T-helper 2 cell treated with Interferon-gamma antibody and Interleukin-4, amounts not matched to agents 5 μg/mL and 100 μg/mL, for 36 hours (primary cell): ENCODE results near the gene CARD9.
"Not testable (repeated sequence)": the region's sequence is repeated elsewhere in the genome, so short reads cannot be mapped to it uniquely, and the experiment has no call there.

ENCODE experiments used
- DNase-seq: peaks from one replicate; pipeline ENCODE4 v3.0.0; 2021; ENCODE audit warnings: low spot score
- H3K27ac Mint-ChIP-seq: one replicate; pipeline ENCODE4 v1.8.0; 2021; ENCODE audit warnings: mild to moderate bottlenecking, mixed read lengths
- H3K27me3 Mint-ChIP-seq: one replicate; pipeline ENCODE4 v1.8.0; 2021; ENCODE audit warnings: low read depth, mixed read lengths
- H3K36me3 Mint-ChIP-seq: one replicate; pipeline ENCODE4 v1.8.0; 2021; ENCODE audit warnings: low read depth, mixed read lengths
- H3K4me1 Mint-ChIP-seq: one replicate; pipeline ENCODE4 v1.8.0; 2021; ENCODE audit warnings: low read depth, mixed read lengths
- H3K4me3 Mint-ChIP-seq: one replicate; pipeline ENCODE4 v1.8.0; 2022; ENCODE audit warnings: mild to moderate bottlenecking, moderate library complexity, mixed read lengths
- H3K9me3 Mint-ChIP-seq: one replicate; pipeline ENCODE4 v1.8.0; 2021; ENCODE audit warnings: mixed read lengths

CARD9 gene

DNA sequence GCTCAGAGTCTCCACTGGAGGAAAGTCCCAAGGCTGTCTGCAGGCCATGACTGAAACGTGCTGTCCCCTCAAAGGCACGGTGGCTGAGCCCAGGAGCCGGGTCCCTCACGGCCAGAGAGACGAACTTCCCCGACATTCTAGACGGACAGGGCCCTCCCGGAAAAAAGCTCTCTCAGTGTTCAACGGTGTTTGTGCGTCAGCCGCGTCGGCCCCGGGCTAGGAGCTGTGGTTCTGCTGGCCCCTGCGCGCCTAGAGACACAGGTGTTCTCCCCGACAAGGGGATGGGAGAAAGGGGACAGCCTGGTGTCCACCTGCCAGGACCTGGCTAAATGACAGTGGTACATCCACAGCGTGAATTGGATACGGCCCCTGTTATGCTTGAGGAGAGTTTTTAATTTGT is 51.9 kb downstream of the CARD9 start:
- no peaks in the 10 kb centered on the region for H3K4me1 Mint-ChIP-seq

DNA sequence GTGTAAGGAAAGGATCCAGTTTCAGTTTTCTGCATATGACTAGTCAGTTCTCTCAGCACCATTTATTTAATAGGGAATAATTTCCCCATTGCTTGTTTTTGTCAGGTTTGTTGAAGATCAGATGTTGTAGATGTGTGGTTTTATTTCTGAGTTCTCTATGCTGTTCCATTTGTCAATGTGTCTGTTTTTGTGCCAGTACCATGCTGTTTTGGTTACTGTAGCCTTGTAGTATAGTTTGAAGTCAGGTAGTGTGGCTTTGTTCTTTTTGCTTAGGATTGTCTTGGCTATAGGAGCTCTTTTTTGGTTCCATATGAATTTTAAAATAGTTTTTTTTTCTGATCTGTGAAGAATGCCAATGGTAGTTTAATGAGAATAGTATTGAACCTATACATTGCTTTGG is 52.5 kb downstream of the CARD9 start:
- H3K9me3 Mint-ChIP-seq, H3K27me3 Mint-ChIP-seq, H3K36me3 Mint-ChIP-seq: not testable (repeated sequence)

More for the DNA sequence above, 51.9 kb downstream of the CARD9 start:
- no peaks in the 10 kb centered on the region for H3K36me3 Mint-ChIP-seq
- no peak overlapping the region for H3K4me3 Mint-ChIP-seq
- peaks cover under 1% of the 10 kb centered on the region for H3K9me3 Mint-ChIP-seq
- no peak overlapping the region for H3K27ac Mint-ChIP-seq
- no peaks in the 10 kb centered on the region for H3K27me3 Mint-ChIP-seq
- DNase-seq, result no peak

GRCh38 chr9:136319955-136320354 is 53.5 kb downstream of the CARD9 start:
- H3K9me3 Mint-ChIP-seq, result peaks cover 17% of the 10 kb centered on the region
- H3K4me1 Mint-ChIP-seq, DNase-seq, H3K4me3 Mint-ChIP-seq, H3K27me3 Mint-ChIP-seq, H3K36me3 Mint-ChIP-seq, H3K27ac Mint-ChIP-seq: not testable (repeated sequence)

More for the DNA sequence above, 52.5 kb downstream of the CARD9 start:
- not testable (repeated sequence) for H3K4me3 Mint-ChIP-seq, H3K27ac Mint-ChIP-seq, DNase-seq, H3K4me1 Mint-ChIP-seq

- H3K4me3 Mint-ChIP-seq, H3K27me3 Mint-ChIP-seq, H3K27ac Mint-ChIP-seq, H3K36me3 Mint-ChIP-seq, H3K4me1 Mint-ChIP-seq, DNase-seq: not testable (repeated sequence)
- H3K9me3 Mint-ChIP-seq, result peaks cover 23% of the 10 kb centered on the region
These were observed 54.2 kb downstream of the CARD9 start for GRCh38 chr9:136319244-136319643.

- no peak for DNase-seq
- H3K9me3 Mint-ChIP-seq, result peaks cover 23% of the 10 kb centered on the region
- H3K4me1 Mint-ChIP-seq, result no peaks in the 10 kb centered on the region
- H3K27me3 Mint-ChIP-seq, result peaks cover 2% of the 10 kb centered on the region
- no peak overlapping the region for H3K27ac Mint-ChIP-seq
- no peak overlapping the region for H3K4me3 Mint-ChIP-seq
- no peaks in the 10 kb centered on the region for H3K36me3 Mint-ChIP-seq
These were observed 54.7 kb downstream of the CARD9 start for GRCh38 chr9:136318776-136319241.

DNA sequence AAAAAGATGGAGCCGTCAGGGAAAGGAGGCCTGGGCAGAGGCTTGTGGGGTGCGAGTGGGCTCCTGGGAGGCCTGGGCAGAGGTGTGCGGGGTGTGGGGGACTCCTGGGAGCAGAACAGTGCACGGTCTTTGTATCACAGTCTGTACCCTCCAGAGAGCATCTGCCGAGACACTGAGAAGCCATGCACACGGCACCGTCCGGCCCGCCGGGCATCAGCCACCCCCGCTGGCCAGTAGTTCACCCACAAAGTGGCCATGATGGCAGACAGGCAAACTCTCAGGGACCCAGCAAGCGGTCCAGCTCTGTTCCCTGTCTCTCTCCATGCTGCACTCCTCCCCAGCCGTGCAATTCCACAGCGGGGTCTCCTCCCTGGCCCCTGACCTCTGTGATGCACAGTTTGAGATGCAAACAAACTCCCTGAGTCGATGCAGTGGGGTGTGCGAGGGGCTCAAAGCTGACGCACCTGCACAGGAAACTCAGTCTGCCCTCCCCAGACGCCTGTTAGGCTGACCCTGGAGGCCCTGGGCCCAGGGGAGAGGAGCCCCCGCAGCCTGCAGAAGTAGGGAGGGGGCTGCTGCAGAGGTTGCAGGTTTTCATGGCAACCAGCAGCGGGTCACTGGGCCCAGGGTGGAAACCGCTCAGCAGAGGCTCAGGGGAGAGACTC is 55.2 kb downstream of the CARD9 start:
- Mint-ChIP-seq H3K27me3 (peaks cover 2% of the 10 kb centered on the region), H3K36me3 (no peaks in the 10 kb centered on the region), H3K9me3 (peaks cover 23% of the 10 kb centered on the region), H3K4me3 (no peak overlapping the region), H3K4me1 (no peaks in the 10 kb centered on the region), H3K27ac (no peak overlapping the region)
- DNase-seq, result no peak

DNA sequence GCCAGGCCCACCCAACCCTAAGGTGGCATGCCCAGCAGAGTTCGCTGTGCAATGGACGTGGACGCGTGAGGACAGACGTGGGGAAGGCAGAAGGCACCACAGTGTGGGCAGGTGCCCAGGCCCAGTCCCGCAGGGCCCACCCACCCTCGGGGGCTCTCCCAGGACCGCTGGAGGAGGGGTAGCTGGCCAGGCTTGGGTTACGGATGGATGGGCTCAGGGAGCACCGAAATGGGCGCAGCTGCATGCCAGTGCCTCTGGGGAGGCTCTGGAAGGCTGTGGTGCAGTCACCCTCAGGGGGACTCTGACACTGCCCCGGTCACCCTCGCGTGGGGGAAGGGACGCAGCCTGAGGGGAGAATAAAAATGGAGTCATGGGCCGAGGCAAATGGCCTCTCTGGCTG is 55.8 kb downstream of the CARD9 start:
- Mint-ChIP-seq H3K4me1 (no peaks in the 10 kb centered on the region), H3K4me3 (no peak overlapping the region), H3K27me3 (peaks cover 2% of the 10 kb centered on the region), H3K9me3 (peaks cover 23% of the 10 kb centered on the region), H3K27ac (no peak overlapping the region), H3K36me3 (no peaks in the 10 kb centered on the region)
- no peak for DNase-seq

- Mint-ChIP-seq H3K4me1 (no peaks in the 10 kb centered on the region), H3K4me3 (no peak overlapping the region)
These were observed 56.4 kb downstream of the CARD9 start for GRCh38 chr9:136316896-136317676.

GRCh38 chr9:136316271-136316751 is 57.2 kb downstream of the CARD9 start:
- no peaks in the 10 kb centered on the region for H3K4me1 Mint-ChIP-seq
- peak overlapping the region; percentile 23 for H3K27ac Mint-ChIP-seq
- no peak overlapping the region for H3K4me3 Mint-ChIP-seq
- peaks cover 23% of the 10 kb centered on the region for H3K9me3 Mint-ChIP-seq
- H3K27me3 Mint-ChIP-seq, result peaks cover 2% of the 10 kb centered on the region
- H3K36me3 Mint-ChIP-seq, result no peaks in the 10 kb centered on the region
- DNase-seq, result no peak

More at GRCh38 chr9:136316896-136317676, 56.4 kb downstream of the CARD9 start:
- Mint-ChIP-seq H3K9me3 (peaks cover 23% of the 10 kb centered on the region), H3K27me3 (peaks cover 2% of the 10 kb centered on the region), H3K36me3 (no peaks in the 10 kb centered on the region), H3K27ac (no peak overlapping the region)
- DNase-seq, result no peak

GRCh38 chr9:136314944-136315343 is 58.5 kb downstream of the CARD9 start:
- Mint-ChIP-seq H3K36me3 (no peaks in the 10 kb centered on the region), H3K27me3 (peaks cover 2% of the 10 kb centered on the region), H3K9me3 (peaks cover 23% of the 10 kb centered on the region), H3K27ac (no peak overlapping the region), H3K4me3 (no peak overlapping the region), H3K4me1 (no peaks in the 10 kb centered on the region)
- no peak for DNase-seq

- no peaks in the 10 kb centered on the region for H3K4me1 Mint-ChIP-seq
- H3K36me3 Mint-ChIP-seq, result no peaks in the 10 kb centered on the region
- no peak overlapping the region for H3K4me3 Mint-ChIP-seq
- H3K27ac Mint-ChIP-seq, result no peak overlapping the region
- H3K9me3 Mint-ChIP-seq, result peaks cover 23% of the 10 kb centered on the region
- H3K27me3 Mint-ChIP-seq, result peaks cover 2% of the 10 kb centered on the region
- no peak for DNase-seq
These were observed 59.4 kb downstream of the CARD9 start for GRCh38 chr9:136314056-136314416.
